ENCODE data around the gene AP1S3.

- TF ChIP-seq, protein P1, sequence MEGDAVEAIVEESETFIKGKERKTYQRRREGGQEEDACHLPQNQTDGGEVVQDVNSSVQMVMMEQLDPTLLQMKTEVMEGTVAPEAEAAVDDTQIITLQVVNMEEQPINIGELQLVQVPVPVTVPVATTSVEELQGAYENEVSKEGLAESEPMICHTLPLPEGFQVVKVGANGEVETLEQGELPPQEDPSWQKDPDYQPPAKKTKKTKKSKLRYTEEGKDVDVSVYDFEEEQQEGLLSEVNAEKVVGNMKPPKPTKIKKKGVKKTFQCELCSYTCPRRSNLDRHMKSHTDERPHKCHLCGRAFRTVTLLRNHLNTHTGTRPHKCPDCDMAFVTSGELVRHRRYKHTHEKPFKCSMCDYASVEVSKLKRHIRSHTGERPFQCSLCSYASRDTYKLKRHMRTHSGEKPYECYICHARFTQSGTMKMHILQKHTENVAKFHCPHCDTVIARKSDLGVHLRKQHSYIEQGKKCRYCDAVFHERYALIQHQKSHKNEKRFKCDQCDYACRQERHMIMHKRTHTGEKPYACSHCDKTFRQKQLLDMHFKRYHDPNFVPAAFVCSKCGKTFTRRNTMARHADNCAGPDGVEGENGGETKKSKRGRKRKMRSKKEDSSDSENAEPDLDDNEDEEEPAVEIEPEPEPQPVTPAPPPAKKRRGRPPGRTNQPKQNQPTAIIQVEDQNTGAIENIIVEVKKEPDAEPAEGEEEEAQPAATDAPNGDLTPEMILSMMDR (IDR thresholded peaks at IDR 0.05), result no peak
- TF ChIP-seq POLR2A (IDR thresholded peaks at IDR 0.05), result no peak
Measured at GRCh38 chr2:223855426-223855825, 18.0 kb upstream of the AP1S3 start.

Data from heart left ventricle (tissue), 13 donors.